Measurements from ENCODE around the gene PIGC.
"Not testable (repeated sequence)": the region's sequence is repeated elsewhere in the genome, so short reads cannot be mapped to it uniquely, and the experiment has no call there.

Gene PIGC

GRCh38 chr1:172447641-172448040 lies 3.8 kb upstream of the PIGC start:
- DNase-seq (ENCODE audit: low spot score) = no peak
- in situ Hi-C loops (cut with MboI; ENCODE audit: low pct_unique_long_range_greater_than_20kb, low sequenced_read_pairs, unreplicated experiment) = no loop called here
- no peak for TF ChIP-seq CTCF (IDR thresholded peaks at IDR 0.05; ENCODE audit: extremely low read depth, insufficient read depth, missing control alignments)

GRCh38 chr1:172446547-172446946 lies 2.7 kb upstream of the PIGC start:
- in situ Hi-C loops (cut with MboI; ENCODE audit: low pct_unique_long_range_greater_than_20kb, low sequenced_read_pairs, unreplicated experiment) = no loop called here
- no peak for DNase-seq (ENCODE audit: low spot score)
- no peak for TF ChIP-seq CTCF (IDR thresholded peaks at IDR 0.05; ENCODE audit: extremely low read depth, insufficient read depth, missing control alignments)

- in situ Hi-C loops (cut with MboI; ENCODE audit: low pct_unique_long_range_greater_than_20kb, low sequenced_read_pairs, unreplicated experiment) = no loop called here
- no peak for DNase-seq (ENCODE audit: low spot score)
- TF ChIP-seq CTCF (IDR thresholded peaks at IDR 0.05; ENCODE audit: extremely low read depth, insufficient read depth, missing control alignments) = no peak
These were observed 865 bp downstream of the PIGC start for GRCh38 chr1:172442843-172443565.

GRCh38 chr1:172442404-172442803 lies 1.5 kb downstream of the PIGC start:
- no peak for TF ChIP-seq CTCF (IDR thresholded peaks at IDR 0.05; ENCODE audit: extremely low read depth, insufficient read depth, missing control alignments)
- DNase-seq (ENCODE audit: low spot score) = no peak
- in situ Hi-C loops (cut with MboI; ENCODE audit: low pct_unique_long_range_greater_than_20kb, low sequenced_read_pairs, unreplicated experiment) = no loop called here

- DNase-seq (ENCODE audit: low spot score); in situ Hi-C loops (cut with MboI; ENCODE audit: low pct_unique_long_range_greater_than_20kb, low sequenced_read_pairs, unreplicated experiment): not testable (repeated sequence)
These were observed 6.7 kb downstream of the PIGC start for GRCh38 chr1:172437183-172437582.

- in situ Hi-C loops (cut with MboI; ENCODE audit: low pct_unique_long_range_greater_than_20kb, low sequenced_read_pairs, unreplicated experiment) = no loop called here
- TF ChIP-seq CTCF (IDR thresholded peaks at IDR 0.05; ENCODE audit: extremely low read depth, insufficient read depth, missing control alignments) = no peak
- no peak for DNase-seq (ENCODE audit: low spot score)
These were observed 12.1 kb downstream of the PIGC start for GRCh38 chr1:172431721-172432192.

GRCh38 chr1:172431204-172431603 lies 12.7 kb downstream of the PIGC start:
- in situ Hi-C loops (cut with MboI; ENCODE audit: low pct_unique_long_range_greater_than_20kb, low sequenced_read_pairs, unreplicated experiment) = no loop called here
- TF ChIP-seq CTCF (IDR thresholded peaks at IDR 0.05; ENCODE audit: extremely low read depth, insufficient read depth, missing control alignments) = no peak
- DNase-seq (ENCODE audit: low spot score) = no peak
